Neural progenitor cell (in vitro differentiated cells): ENCODE data around the gene GAP43.

Experiments
- CTCF ChIP-seq: fragments of 200-600 bp; sonication (generic); IDR thresholded peaks from 2 replicates; pipeline ENCODE4 v1.5.1; 2017; ENCODE audit warnings: antibody characterized with exemption, mild to moderate bottlenecking
- EZH2 ChIP-seq: fragments of 200-600 bp; sonication (generic); IDR thresholded peaks from 2 replicates; pipeline ENCODE4 v1.6.1; 2017; ENCODE audit warnings: antibody characterized with exemption, mild to moderate bottlenecking, moderate library complexity

DNA sequence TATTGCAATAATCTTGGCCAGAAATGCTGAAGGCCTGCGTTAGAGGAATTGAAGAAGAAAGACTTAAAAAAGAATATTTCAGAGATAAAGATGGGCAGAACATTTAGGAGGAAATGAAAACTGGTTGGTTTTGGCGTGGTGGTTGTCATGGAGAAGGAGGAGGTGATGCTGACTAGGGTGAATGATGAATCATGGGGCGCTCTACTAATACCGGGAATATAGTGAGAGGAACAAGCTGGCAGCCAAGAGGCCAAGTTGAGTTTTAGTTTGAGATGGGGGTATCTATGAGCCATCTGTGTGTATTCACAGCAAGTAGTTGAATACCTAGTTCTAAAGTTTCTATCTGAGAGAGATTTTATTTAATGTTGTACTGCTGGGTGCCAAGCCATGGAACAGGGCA is 6.8 kb upstream of the GAP43 start:
- TF ChIP-seq CTCF (no peak), EZH2 (no peak)
